Activated naive CD8-positive, alpha-beta T cell treated with anti-CD3 and anti-CD28 coated beads, Interleukin-2, amount 50 U/mL, for 24 hours (primary cell): Measurements from ENCODE around the gene TAS2R60.

Experiments
- ATAC-seq: fragments of 150-1000 bp; cut with Tn5 transposase; one replicate; pipeline ENCODE4 v1.10.0; 2021
- DNase-seq: peaks from one replicate; pipeline ENCODE4 v3.0.0; 2021
- H3K27ac Mint-ChIP-seq: one replicate; pipeline ENCODE4 v1.8.0; 2021; ENCODE audit warnings: mild to moderate bottlenecking, mixed read lengths
- H3K27me3 Mint-ChIP-seq: one replicate; pipeline ENCODE4 v1.8.0; 2021; ENCODE audit warnings: mixed read lengths
- H3K36me3 Mint-ChIP-seq: one replicate; pipeline ENCODE4 v1.8.0; 2021; ENCODE audit warnings: low read depth, mixed read lengths
- H3K4me1 Mint-ChIP-seq: one replicate; pipeline ENCODE4 v1.8.0; 2021; ENCODE audit warnings: mixed read lengths
- H3K4me3 Mint-ChIP-seq: one replicate; pipeline ENCODE4 v1.8.0; 2021; ENCODE audit warnings: mild to moderate bottlenecking, moderate library complexity, mixed read lengths
- H3K9me3 Mint-ChIP-seq: one replicate; pipeline ENCODE4 v1.8.0; 2021; ENCODE audit warnings: mixed read lengths

Gene TAS2R60

DNA sequence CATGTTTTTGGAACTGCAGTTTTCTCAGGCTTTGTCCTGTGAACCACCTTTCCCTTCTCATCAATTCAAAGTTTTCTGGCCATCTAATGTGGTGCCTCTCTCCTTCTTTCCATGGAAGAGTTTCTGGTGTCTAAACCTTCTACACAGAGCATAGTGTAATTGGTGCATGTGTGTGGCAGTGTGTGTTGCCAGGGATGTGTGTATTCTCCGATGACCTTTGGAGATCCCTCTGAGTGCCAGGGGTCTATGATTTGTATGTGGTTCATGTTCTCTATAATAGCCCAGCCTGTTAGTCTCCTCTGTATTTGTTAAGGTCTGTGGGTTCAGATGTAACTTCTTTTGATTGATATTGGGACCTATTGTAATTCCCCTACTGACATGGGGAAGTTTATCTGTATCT, 1.5 kb downstream of the TAS2R60 start:
- Mint-ChIP-seq H3K36me3 (no peaks in the 10 kb centered on the region), H3K27ac (no peak overlapping the region), H3K4me3 (no peak overlapping the region), H3K9me3 (no peaks in the 10 kb centered on the region), H3K27me3 (no peaks in the 10 kb centered on the region), H3K4me1 (no peaks in the 10 kb centered on the region)
- DNase-seq: no peak
- no peak for ATAC-seq

DNA sequence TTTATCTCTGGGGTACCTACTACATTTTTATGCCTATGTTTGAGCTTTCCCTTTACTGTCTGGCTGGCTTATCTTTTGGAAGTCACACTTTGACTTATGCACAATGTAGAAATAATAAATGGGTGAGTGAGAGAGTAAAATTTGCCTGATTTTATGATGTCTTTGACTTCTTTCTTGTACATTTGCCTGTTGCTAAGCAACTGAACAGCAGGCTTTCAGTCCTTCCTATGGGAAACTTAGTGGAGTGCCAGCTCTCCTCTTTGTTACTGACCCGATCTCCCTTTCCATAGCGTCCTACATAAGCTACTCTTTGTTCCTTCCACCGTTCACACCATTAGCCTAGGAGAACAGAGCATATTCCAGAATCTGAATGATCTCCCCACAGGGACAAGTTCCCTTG, 4.2 kb downstream of the TAS2R60 start:
- Mint-ChIP-seq H3K4me1 (no peaks in the 10 kb centered on the region), H3K27ac (no peak overlapping the region), H3K27me3 (no peaks in the 10 kb centered on the region), H3K4me3 (no peak overlapping the region), H3K36me3 (no peaks in the 10 kb centered on the region), H3K9me3 (no peaks in the 10 kb centered on the region)
- DNase-seq (no peak), ATAC-seq (no peak)

DNA sequence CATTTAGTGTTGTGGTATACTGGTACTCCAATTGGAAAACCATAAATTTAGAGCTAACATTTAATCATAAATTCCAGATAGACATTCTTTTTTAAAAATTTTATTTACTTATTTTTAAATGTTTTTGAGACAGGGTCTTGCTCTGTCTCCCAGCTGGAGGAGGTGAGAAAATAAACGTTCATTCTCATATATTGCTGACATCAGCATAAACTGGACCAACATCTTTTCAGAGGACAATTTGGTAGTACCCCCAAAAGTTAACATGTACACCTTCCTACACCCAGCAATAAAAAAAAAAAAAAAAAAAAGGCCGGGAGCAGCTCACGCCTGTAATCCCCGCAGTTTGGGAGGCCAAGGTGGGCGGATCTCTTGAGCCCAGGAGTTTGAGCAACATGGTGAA, 5.2 kb downstream of the TAS2R60 start:
- no peaks in the 10 kb centered on the region for H3K36me3 Mint-ChIP-seq
- no peak overlapping the region for H3K4me3 Mint-ChIP-seq
- no peaks in the 10 kb centered on the region for H3K9me3 Mint-ChIP-seq
- DNase-seq (no peak), ATAC-seq (no peak)
- no peak overlapping the region for H3K27ac Mint-ChIP-seq
- peaks cover 8% of the 10 kb centered on the region for H3K4me1 Mint-ChIP-seq
- H3K27me3 Mint-ChIP-seq: no peaks in the 10 kb centered on the region

DNA sequence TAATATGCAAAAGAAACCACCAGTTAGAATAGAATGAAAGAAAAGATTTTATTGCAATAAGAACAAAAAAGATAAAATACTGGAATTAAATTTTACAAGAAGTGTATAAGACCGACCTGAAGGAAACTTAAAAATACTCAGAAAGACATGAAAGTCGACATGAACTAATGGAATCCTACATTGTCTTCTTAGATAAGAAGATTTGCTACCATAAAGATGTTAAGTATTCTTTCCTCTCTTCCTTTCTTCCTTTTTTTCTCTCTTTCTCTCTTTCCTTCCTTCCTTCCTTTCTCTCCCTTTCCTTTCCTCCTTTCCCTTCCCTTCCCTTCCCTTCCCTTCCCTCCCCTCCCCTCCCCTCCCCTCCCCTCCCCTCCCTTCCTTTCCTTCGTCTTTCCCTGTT, 6.5 kb downstream of the TAS2R60 start:
- DNase-seq (no peak), ATAC-seq (no peak)
- H3K36me3 Mint-ChIP-seq: no peaks in the 10 kb centered on the region
- H3K4me3 Mint-ChIP-seq: no peak overlapping the region
- H3K27me3 Mint-ChIP-seq: no peaks in the 10 kb centered on the region
- H3K27ac Mint-ChIP-seq: no peak overlapping the region
- H3K9me3 Mint-ChIP-seq: no peaks in the 10 kb centered on the region
- H3K4me1 Mint-ChIP-seq: peaks cover 10% of the 10 kb centered on the region

DNA sequence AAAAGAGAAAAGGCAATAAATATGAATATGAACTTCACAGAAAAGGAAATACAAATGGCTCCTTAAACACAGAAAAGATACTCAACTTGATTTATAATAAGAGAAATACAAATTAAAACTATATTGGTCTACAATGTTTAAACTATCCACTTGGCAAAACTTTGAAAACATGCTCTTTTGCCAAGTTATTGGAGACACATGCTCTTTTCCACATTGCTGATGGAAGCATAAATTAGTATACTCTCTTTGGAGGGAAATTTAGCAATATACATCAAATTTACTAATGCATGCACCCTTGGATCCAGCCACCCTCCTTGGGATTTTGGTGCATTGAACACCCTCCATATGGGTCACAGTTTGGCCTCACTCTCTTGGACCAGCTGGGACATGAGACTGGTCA, 7.9 kb downstream of the TAS2R60 start:
- no peaks in the 10 kb centered on the region for H3K36me3 Mint-ChIP-seq
- H3K27me3 Mint-ChIP-seq: no peaks in the 10 kb centered on the region
- ATAC-seq: no peak
- no peaks in the 10 kb centered on the region for H3K9me3 Mint-ChIP-seq
- no peak for DNase-seq
- peaks cover 10% of the 10 kb centered on the region for H3K4me1 Mint-ChIP-seq
- H3K4me3 Mint-ChIP-seq: no peak overlapping the region
- H3K27ac Mint-ChIP-seq: no peak overlapping the region

DNA sequence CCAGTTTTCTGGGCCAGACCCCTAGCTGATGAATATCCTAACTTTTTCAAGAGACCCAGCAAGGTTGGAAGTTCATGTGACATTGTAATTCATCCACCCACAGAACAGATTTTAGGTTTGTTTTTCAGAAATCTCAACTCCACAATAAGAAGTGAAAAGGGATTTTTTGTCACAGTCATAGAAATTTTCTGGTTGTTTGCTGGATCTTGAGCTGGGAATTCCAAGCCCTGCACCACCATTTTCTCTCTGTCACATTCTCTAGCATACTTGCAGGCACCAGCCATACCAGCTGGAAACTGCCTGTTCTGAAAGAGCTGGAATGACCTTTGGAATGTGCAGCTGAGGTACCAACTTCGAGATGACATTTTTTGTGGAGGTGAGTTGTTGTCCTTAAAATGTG, 8.5 kb downstream of the TAS2R60 start:
- DNase-seq (no peak), ATAC-seq (no peak)
- Mint-ChIP-seq H3K4me3 (no peak overlapping the region), H3K27me3 (no peaks in the 10 kb centered on the region), H3K27ac (no peak overlapping the region), H3K4me1 (peaks cover 10% of the 10 kb centered on the region), H3K36me3 (no peaks in the 10 kb centered on the region), H3K9me3 (no peaks in the 10 kb centered on the region)

DNA sequence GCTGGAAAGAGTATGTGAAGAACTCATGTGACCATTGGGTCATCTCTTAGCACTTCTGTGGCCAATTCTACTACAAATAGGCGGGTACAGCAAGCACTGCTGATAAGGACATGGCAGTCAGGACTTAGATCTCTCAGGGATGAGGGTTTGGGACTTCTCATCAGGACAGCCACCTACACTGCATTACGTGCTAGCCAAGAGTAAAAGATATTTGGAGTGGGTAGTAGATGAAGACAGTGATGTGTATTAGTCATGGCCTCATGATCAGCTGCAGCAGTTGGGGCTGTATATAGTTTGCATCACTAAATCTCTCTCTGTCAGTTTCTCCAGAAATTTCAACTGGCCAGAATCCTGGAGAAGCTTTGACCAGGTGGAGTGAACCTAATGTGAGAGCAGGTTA, 9.2 kb downstream of the TAS2R60 start:
- DNase-seq: no peak
- H3K27me3 Mint-ChIP-seq: no peaks in the 10 kb centered on the region
- H3K36me3 Mint-ChIP-seq: no peaks in the 10 kb centered on the region
- H3K4me3 Mint-ChIP-seq: no peak overlapping the region
- no peak overlapping the region for H3K27ac Mint-ChIP-seq
- no peaks in the 10 kb centered on the region for H3K9me3 Mint-ChIP-seq
- H3K4me1 Mint-ChIP-seq: peaks cover 10% of the 10 kb centered on the region
- ATAC-seq: no peak

DNA sequence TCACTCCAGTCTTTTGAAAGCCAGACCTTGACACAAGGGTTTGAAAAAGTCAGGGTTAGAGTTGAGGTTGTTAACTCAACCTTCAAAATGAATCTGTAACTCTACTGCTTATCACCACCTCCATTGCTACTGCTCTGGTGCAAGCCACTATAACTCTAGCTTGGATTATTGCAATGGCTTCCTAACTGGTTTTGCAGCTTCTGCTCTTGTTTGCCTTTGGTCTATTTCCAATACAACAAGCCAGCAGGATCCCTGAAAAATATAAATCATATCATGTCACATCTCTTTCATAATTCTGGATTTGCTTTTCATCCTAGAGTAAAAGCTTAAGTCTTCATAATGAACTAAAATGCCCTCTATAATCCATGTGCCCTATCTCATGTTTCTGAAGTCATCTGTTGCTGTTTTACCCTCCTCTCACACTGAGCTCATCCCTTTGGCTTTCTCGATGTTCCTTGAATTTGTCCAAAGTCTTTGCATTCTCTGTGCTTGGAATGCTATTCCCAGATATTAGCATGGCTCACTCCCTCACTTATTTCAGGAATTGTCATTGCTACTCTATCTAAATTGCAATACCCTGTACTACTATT, 10.9 kb downstream of the TAS2R60 start:
- DNase-seq (no peak), ATAC-seq (no peak)
- H3K36me3 Mint-ChIP-seq: no peaks in the 10 kb centered on the region
- no peak overlapping the region for H3K27ac Mint-ChIP-seq
- H3K27me3 Mint-ChIP-seq: no peaks in the 10 kb centered on the region
- H3K4me3 Mint-ChIP-seq: no peak overlapping the region
- H3K9me3 Mint-ChIP-seq: no peaks in the 10 kb centered on the region
- peaks cover 10% of the 10 kb centered on the region for H3K4me1 Mint-ChIP-seq

DNA sequence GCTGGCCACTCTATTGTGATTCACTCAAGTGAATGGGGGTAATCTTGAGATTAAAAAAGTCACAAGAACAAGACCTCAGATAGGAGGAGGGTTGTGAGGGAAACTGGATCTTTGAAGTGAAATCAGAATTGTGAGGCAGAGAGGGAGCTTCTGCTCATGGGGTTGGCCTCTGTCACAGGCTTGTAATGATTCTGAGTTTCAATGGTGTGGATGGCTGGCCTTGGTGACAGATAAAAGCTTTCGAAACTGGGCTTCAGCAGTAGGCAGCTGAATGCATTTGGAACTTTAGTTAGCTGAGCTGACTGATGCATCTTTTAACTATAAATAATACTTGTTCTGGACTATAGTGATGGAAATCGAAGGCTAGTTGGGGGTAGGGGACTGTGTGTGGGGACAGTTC, 12.2 kb downstream of the TAS2R60 start:
- ATAC-seq: no peak
- DNase-seq: no peak
- peaks cover 10% of the 10 kb centered on the region for H3K4me1 Mint-ChIP-seq
- no peak overlapping the region for H3K4me3 Mint-ChIP-seq
- no peaks in the 10 kb centered on the region for H3K27me3 Mint-ChIP-seq
- H3K27ac Mint-ChIP-seq: no peak overlapping the region
- H3K9me3 Mint-ChIP-seq: no peaks in the 10 kb centered on the region
- H3K36me3 Mint-ChIP-seq: no peaks in the 10 kb centered on the region

DNA sequence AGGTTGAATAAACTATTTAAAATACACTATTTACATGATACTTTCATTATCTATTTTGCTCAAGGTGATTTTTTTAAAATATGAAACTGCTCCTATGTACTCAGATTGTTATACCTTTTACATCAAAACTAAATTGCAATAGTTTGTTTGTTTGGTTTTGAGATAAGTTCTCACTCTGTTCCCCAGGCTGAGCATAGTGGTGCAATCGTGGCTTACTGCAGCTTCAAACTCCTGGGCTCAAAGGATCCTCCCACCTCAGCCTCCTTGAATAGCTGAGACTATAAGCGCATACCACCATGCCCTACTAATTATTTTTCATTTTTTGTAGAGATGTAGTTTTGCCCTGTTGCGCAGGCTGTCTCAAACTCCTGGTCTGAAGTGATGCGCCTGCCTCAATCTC, 12.7 kb downstream of the TAS2R60 start:
- H3K9me3 Mint-ChIP-seq: no peaks in the 10 kb centered on the region
- peaks cover 15% of the 10 kb centered on the region for H3K4me1 Mint-ChIP-seq
- H3K4me3 Mint-ChIP-seq: no peak overlapping the region
- no peak for ATAC-seq
- no peaks in the 10 kb centered on the region for H3K27me3 Mint-ChIP-seq
- DNase-seq: no peak
- H3K36me3 Mint-ChIP-seq: no peaks in the 10 kb centered on the region
- no peak overlapping the region for H3K27ac Mint-ChIP-seq

DNA sequence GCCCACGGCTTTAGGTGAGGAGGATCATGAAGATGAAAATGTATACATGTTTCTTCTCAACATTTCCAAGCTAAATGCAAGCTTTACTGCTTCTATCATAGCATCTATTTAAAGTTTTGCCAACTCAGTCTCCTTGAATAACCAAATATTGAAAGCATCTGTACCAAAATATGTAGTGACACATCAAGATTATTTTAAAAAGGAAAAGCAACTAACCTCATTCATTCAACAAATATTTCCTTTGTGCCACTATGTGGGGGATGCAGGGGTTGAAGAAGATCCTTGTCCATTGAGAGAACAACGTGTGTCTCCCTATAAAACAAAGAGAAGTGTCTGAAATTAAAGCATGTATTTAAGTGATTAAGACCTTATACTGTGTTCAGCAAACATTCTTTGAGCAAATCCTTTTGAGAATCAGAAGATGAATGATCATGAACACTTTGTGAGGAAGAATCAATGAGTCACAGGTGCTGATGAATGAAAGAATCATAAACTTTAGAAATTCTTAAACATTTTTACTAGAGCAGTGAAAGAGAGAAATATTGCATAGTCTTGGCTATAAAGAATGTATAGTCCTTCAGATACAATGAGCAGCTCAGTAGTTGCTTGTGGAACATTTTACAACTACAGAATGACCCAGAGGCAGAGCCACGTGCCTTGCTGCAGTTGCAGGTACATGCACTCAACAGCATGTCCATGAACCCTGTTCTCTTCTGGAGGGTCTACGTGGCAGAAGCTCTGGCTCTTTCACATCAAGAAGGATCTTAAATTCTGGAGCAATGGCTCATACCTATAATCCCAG, 13.9 kb downstream of the TAS2R60 start:
- DNase-seq (no peak), ATAC-seq (no peak)
- peaks cover 15% of the 10 kb centered on the region for H3K4me1 Mint-ChIP-seq
- no peaks in the 10 kb centered on the region for H3K27me3 Mint-ChIP-seq
- no peaks in the 10 kb centered on the region for H3K9me3 Mint-ChIP-seq
- no peak overlapping the region for H3K4me3 Mint-ChIP-seq
- no peak overlapping the region for H3K27ac Mint-ChIP-seq
- no peaks in the 10 kb centered on the region for H3K36me3 Mint-ChIP-seq

DNA sequence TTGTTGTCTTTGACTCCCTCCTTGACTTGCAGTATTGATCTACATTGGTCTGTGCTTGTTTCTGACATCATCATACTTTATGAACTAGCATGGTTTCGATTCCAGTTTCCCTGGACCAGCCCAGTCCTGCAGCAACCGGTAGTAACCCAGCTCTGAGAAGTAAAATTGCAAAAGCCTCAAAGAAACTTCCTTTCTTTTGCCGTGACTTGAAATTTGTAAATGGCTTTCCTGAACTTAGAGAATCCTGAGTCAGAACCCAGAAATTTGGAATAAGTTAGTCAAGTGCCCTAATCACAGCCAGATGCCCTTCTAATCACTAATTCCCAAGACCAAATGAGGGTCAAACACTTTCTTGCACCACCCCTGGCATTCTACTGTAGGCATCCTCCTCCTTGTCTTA, 15.0 kb downstream of the TAS2R60 start:
- no peak for DNase-seq
- Mint-ChIP-seq H3K27me3 (no peaks in the 10 kb centered on the region), H3K4me1 (peaks cover 8% of the 10 kb centered on the region), H3K36me3 (no peaks in the 10 kb centered on the region), H3K4me3 (no peak overlapping the region), H3K27ac (no peak overlapping the region), H3K9me3 (no peaks in the 10 kb centered on the region)
- ATAC-seq: no peak

DNA sequence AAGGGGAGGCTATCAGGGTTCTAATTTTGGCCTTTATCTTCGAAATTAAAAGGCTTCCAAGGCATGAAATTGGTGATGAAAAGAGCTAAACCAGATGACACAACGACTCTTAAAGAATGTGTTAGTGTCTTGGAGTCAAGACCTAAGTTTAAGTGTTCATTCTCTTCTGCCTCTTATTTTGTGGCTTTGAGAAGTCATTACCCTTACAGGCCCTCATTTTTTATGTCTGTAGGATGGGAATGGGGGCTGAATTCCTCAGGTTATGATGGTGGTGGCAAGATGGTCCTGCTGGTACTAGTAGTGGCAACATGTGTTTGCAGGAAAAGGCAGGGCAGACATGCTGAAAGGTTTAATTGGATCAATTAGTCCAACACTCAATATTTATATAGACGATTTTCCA, 15.4 kb downstream of the TAS2R60 start:
- no peak for DNase-seq
- Mint-ChIP-seq H3K4me1 (peaks cover 6% of the 10 kb centered on the region), H3K9me3 (no peaks in the 10 kb centered on the region), H3K4me3 (no peak overlapping the region), H3K27me3 (no peaks in the 10 kb centered on the region), H3K27ac (no peak overlapping the region), H3K36me3 (no peaks in the 10 kb centered on the region)
- ATAC-seq: no peak

DNA sequence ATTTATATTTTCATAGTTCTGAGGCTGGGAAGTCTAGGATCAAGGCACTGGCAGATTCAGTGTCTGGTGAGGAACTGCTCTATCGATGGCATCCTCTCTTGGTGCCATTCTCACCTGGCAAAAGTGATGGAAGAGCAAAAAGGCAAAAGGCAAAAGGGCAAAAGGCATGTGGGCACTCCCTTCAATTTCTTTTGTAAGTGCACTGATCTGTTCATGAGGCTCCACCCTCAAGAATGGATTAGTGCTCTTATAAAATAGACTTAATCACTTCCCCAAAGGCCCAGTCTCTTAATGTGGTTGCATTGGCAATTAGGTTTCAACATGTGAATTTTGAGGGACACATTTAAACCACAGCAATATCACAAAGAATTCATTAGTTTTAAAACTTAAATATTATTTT, 16.1 kb downstream of the TAS2R60 start:
- Mint-ChIP-seq H3K27me3 (no peaks in the 10 kb centered on the region), H3K27ac (no peak overlapping the region), H3K36me3 (no peaks in the 10 kb centered on the region), H3K4me3 (no peak overlapping the region), H3K4me1 (peaks cover 5% of the 10 kb centered on the region), H3K9me3 (no peaks in the 10 kb centered on the region)
- ATAC-seq: no peak
- no peak for DNase-seq

DNA sequence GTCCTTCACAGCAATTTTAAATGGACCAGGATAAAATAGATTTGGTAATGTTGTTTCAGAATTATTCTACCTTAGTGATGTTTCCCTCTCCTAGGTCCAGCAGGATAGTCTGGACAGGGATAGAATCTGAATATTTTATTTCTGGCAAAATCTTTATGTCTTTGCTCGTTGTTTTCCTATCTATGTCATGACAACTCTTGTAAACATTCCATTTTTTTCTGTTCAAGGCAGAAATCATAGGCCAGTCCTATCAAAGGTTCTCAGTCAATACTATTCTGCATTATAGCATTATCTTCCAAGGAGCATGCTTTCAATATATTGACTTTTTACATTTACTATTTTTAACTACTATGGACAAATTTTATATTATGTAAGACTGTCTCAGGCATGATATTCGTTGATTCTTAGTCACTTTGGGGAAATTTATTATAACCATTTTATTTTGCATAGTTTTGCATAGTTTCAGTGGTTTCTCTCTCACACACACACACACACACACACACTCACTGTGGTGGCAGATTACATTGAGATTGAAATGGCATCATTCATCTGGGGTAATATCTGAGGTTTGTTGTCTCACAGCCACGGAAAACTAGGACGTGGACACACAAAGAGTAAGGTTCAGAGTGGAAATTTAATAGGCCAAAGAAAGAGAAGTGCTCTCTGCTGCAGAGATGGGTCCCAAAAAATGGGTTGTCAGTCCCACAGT, 17.2 kb downstream of the TAS2R60 start:
- peak; percentile 70 for ATAC-seq

More for the DNA sequence above, 17.2 kb downstream of the TAS2R60 start:
- Mint-ChIP-seq H3K4me1 (peaks cover 5% of the 10 kb centered on the region), H3K9me3 (no peaks in the 10 kb centered on the region), H3K27ac (peak overlapping the region; percentile 32), H3K27me3 (no peaks in the 10 kb centered on the region), H3K4me3 (no peak overlapping the region), H3K36me3 (no peaks in the 10 kb centered on the region)
- DNase-seq: no peak
